Esophagus (tissue), 2 donors: ENCODE results near the gene PTPRZ1. TPM values are rescaled to one million over a fixed set of nuclear protein-coding genes. Genes with fewer than 3 reads are reported as not detected.

Experiments used
- H3K27ac ChIP-seq, 2 donors: one replicate each; pipeline ENCODE4 v1.5.1; 2013; ENCODE audit warnings: low read depth in 2 of 2, mild to moderate bottlenecking in 2 of 2, inconsistent platforms in 1 of 2, low read length in 1 of 2, moderate library complexity in 1 of 2
- H3K27me3 ChIP-seq, 2 donors: one replicate each; pipeline ENCODE4 v1.6.1; 2013; ENCODE audit warnings: low read length in 2 of 2, control low read depth in 1 of 2, mild to moderate bottlenecking in 1 of 2; ENCODE audit not compliant: insufficient read depth in 2 of 2, control insufficient read depth in 1 of 2
- H3K36me3 ChIP-seq, 2 donors: one replicate each; pipeline ENCODE4 v1.6.1; 2013; ENCODE audit warnings: low read length in 1 of 2; ENCODE audit not compliant: control insufficient read depth in 2 of 2, insufficient read depth in 2 of 2
- H3K4me1 ChIP-seq, 2 donors: one replicate each; pipeline ENCODE4 v1.6.1; 2013; ENCODE audit warnings: low read length in 1 of 2; ENCODE audit not compliant: control insufficient read depth in 2 of 2, insufficient read depth in 2 of 2
- H3K4me3 ChIP-seq, 2 donors: one replicate each; pipeline ENCODE4 v1.5.1; 2013; ENCODE audit warnings: low read length in 2 of 2, mild to moderate bottlenecking in 2 of 2, low read depth in 1 of 2, moderate library complexity in 1 of 2
- H3K9me3 ChIP-seq, 2 donors: one replicate each; pipeline ENCODE4 v1.6.1; 2013; ENCODE audit warnings: mild to moderate bottlenecking in 2 of 2, low read depth in 1 of 2, low read length in 1 of 2, moderate library complexity in 1 of 2; ENCODE audit not compliant: control insufficient read depth in 2 of 2, insufficient read depth in 1 of 2
- WGBS, 2 donors: extraction: QIAGEN DNeasy Blood & Tissue Kit; methylation state at CpG; one replicate each; pipeline ENCODE4 v1.1.7; 2013; 5-methylcytosine and 5-hydroxymethylcytosine counted together
- polyA plus RNA-seq, 2 donors: library from polyadenylated mRNA; stranded (reverse); fragments of 200-250 nt; gene quantifications; one replicate each; pipeline ENCODE4 v1.2.3, GENCODE V29; 2013
- donor health status: healthy with polysubstance abuse.
- donor health status: Bipolar disorder and iron deficiency.

Gene PTPRZ1
- polyA plus RNA-seq, 2 donors, result 9.3 to 13.3 TPM

DNA sequence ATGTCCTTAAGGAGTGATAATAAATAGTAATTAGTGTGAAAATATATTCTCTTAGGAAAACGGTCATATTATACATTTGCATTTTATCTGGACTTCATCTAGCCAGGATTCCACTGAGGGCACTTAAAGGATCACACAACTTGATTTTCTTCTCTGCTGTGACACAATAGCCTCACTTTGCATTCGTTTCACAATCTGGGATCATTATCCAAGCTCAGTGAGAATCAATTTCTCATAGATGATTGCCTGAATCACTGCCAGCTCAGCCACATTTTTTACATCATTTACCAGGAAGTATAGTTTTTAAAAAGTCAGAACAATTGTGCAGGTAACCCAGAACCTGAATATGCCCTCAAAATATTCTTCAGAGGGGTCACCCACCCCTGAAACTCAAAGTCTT, 68.9 kb downstream of the PTPRZ1 start:
- H3K27me3 ChIP-seq, result no peaks in the 10 kb centered on the region
- H3K9me3 ChIP-seq, result no peaks in the 10 kb centered on the region
- no peak overlapping the region for H3K4me3 ChIP-seq
- H3K4me1 ChIP-seq, result peaks cover 0 to 2% of the 10 kb centered on the region in 2 donors
- 26 to 30% methylated on average over 2 of the region's 2 CpGs for WGBS, 2 donors
- no peaks in the 10 kb centered on the region for H3K36me3 ChIP-seq
- no peak overlapping the region for H3K27ac ChIP-seq

DNA sequence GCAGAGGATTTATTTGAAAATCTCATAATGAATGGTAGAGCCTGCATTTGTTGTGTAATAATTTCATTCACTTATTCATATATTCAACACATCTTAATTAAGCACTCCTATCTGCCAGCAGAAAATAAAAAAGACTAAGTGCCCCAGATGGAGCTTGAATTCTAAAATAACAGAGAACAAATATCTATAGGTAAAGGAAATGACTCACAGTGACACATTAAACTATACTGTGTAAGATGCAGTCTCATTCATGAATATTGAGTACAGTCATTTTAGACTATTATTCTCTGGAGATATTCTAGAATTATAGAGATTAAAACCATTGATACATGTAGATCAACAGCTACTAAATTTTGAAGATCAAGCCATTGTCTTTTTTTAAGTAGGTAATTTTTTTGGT, 72.1 kb downstream of the PTPRZ1 start:
- H3K27me3 ChIP-seq, result no peaks in the 10 kb centered on the region
- no peak overlapping the region for H3K4me3 ChIP-seq
- H3K4me1 ChIP-seq, result peaks cover 0 to 2% of the 10 kb centered on the region in 2 donors
- no peaks in the 10 kb centered on the region for H3K36me3 ChIP-seq
- no peak overlapping the region for H3K27ac ChIP-seq
- no peaks in the 10 kb centered on the region for H3K9me3 ChIP-seq

- no peaks in the 10 kb centered on the region for H3K9me3 ChIP-seq
- H3K4me3 ChIP-seq, result no peak overlapping the region
- 38 to 58% methylated on average over 1 of the region's 1 CpG for WGBS, 2 donors
- H3K27ac ChIP-seq, result peak overlapping the region in 1 of 2 donors; percentile 63
- H3K27me3 ChIP-seq, result no peaks in the 10 kb centered on the region
- H3K36me3 ChIP-seq, result no peaks in the 10 kb centered on the region
- H3K4me1 ChIP-seq, result peaks cover 0 to 2% of the 10 kb centered on the region in 2 donors
Observed at GRCh38 chr7:121945480-121946236, 72.7 kb downstream of the PTPRZ1 start.

DNA sequence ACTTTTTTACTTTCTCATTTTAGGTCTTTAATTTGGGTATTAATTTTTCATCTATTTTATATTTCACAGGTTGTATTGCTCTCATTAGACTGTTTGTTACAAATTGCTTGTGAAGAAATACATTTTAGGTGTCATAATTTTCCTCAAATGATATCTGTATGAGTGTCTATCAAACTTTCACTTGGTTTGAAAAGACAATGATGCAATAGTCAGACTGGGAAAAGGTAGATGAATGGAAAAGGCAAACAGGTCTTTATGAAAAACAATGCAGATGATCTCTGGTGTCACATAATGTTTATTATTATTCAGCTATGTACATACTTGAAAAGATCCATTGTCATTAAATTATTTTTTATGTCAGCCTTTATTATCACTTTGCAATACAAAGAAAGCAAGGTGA, 80.2 kb downstream of the PTPRZ1 start:
- Histone ChIP-seq H3K4me3 (no peak overlapping the region), H3K4me1 (no peaks in the 10 kb centered on the region), H3K36me3 (no peaks in the 10 kb centered on the region), H3K27me3 (no peaks in the 10 kb centered on the region), H3K27ac (no peak overlapping the region), H3K9me3 (no peaks in the 10 kb centered on the region)

DNA sequence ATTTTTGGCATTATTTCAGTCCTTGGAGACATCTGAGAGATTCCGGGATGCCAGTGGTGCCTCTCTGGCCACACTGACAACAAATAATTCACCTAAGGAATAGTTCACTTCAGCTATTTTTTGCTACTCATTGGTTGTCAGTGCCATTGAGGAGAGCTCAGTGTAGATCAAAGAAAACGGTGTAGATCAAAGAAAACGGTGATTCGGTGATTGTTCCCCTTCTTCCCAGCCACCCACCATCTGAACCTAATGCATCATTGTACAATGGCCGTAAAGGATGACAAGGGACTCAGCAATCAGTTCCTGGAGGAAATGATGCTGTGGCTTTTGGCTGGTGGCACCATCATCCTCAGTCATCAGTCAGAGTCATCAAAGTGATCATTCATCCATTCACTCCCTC, 80.6 kb downstream of the PTPRZ1 start:
- H3K4me1 ChIP-seq, result no peaks in the 10 kb centered on the region

DNA sequence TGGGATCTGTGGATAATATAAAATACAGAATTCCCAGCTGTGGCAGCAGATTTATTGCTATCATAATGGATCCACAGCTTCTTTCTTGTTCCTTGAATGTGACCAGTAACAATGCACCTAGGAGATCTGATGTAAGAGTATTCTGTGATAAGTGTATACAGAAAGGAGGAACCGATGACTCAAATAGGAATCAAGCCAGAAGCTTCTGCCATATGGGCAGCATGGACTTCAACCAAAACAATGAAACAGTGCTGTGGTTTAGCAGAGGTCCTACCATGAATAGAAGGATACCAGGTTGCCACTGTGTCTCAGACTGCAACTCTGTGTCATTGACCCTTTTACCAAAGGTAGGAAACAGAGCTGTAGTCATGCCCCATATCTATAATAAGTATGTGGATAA, 81.8 kb downstream of the PTPRZ1 start:
- Histone ChIP-seq H3K27me3 (no peaks in the 10 kb centered on the region), H3K4me1 (no peaks in the 10 kb centered on the region), H3K36me3 (no peaks in the 10 kb centered on the region), H3K9me3 (no peaks in the 10 kb centered on the region), H3K27ac (no peak overlapping the region), H3K4me3 (no peak overlapping the region)
- 68 to 78% methylated on average over 1 of the region's 1 CpG for WGBS, 2 donors

More for the DNA sequence above, 80.6 kb downstream of the PTPRZ1 start:
- no peak overlapping the region for H3K4me3 ChIP-seq
- no peaks in the 10 kb centered on the region for H3K36me3 ChIP-seq
- H3K27me3 ChIP-seq, result no peaks in the 10 kb centered on the region
- no peak overlapping the region for H3K27ac ChIP-seq
- H3K9me3 ChIP-seq, result no peaks in the 10 kb centered on the region
- WGBS, 2 donors, result 85 to 87% methylated on average over 5 of the region's 5 CpGs

- no peak overlapping the region for H3K4me3 ChIP-seq
- H3K27me3 ChIP-seq, result no peaks in the 10 kb centered on the region
- no peaks in the 10 kb centered on the region for H3K9me3 ChIP-seq
- 52 to 56% methylated on average over 1 of the region's 1 CpG for WGBS, 2 donors
- no peaks in the 10 kb centered on the region for H3K36me3 ChIP-seq
- H3K4me1 ChIP-seq, result no peaks in the 10 kb centered on the region
- H3K27ac ChIP-seq, result no peak overlapping the region
Observed at GRCh38 chr7:121957626-121958025, 84.7 kb downstream of the PTPRZ1 start.

GRCh38 chr7:121960678-121961077, 87.7 kb downstream of the PTPRZ1 start:
- Histone ChIP-seq H3K27me3 (no peaks in the 10 kb centered on the region), H3K4me1 (no peaks in the 10 kb centered on the region), H3K27ac (no peak overlapping the region), H3K4me3 (no peak overlapping the region), H3K9me3 (no peaks in the 10 kb centered on the region), H3K36me3 (no peaks in the 10 kb centered on the region)
- WGBS, 2 donors, result 68 to 75% methylated on average over 4 of the region's 4 CpGs

GRCh38 chr7:121961089-121961867, 88.3 kb downstream of the PTPRZ1 start:
- no peaks in the 10 kb centered on the region for H3K4me1 ChIP-seq
- WGBS, 2 donors, result 81 to 83% methylated on average over 5 of the region's 5 CpGs

More at GRCh38 chr7:121961089-121961867, 88.3 kb downstream of the PTPRZ1 start:
- no peaks in the 10 kb centered on the region for H3K36me3 ChIP-seq
- H3K27ac ChIP-seq, result no peak overlapping the region
- H3K9me3 ChIP-seq, result no peaks in the 10 kb centered on the region
- H3K4me3 ChIP-seq, result no peak overlapping the region
- H3K27me3 ChIP-seq, result no peaks in the 10 kb centered on the region
